Gastroesophageal sphincter (tissue), 3 donors: ENCODE measurements around the gene CELF2.

Experiments
- EP300 ChIP-seq: sonication (generic); formaldehyde crosslinking; IDR thresholded peaks from one replicate; pipeline ENCODE4 v1.6.1; 2017; ENCODE audit warnings: antibody characterized with exemption, mild to moderate bottlenecking
- POLR2A ChIP-seq, 2 donors: fragments of 450-650 bp; IDR thresholded peaks; one replicate each; pipeline ENCODE4 v1.6.1; 2017; ENCODE audit warnings: antibody characterized with exemption in 2 of 2, mild to moderate bottlenecking in 2 of 2, moderate library complexity in 1 of 2
- POLR2AphosphoS5 ChIP-seq: sonication (generic); formaldehyde crosslinking; IDR thresholded peaks from one replicate; pipeline ENCODE4 v1.6.1; 2017; ENCODE audit warnings: antibody characterized with exemption
- TF ChIP-seq, protein P1 (sequence below), 4 experiments: fragments of 200-600 bp in 2 of 4; fragments of 450-650 bp in 2 of 4; sonication (generic) in 1 of 4; IDR thresholded peaks; one replicate each; pipeline ENCODE4 v1.5.1; 2017 to 2019; ENCODE audit warnings: antibody characterized with exemption in 4 of 4, mild to moderate bottlenecking in 2 of 4, moderate library complexity in 2 of 4

DNA sequence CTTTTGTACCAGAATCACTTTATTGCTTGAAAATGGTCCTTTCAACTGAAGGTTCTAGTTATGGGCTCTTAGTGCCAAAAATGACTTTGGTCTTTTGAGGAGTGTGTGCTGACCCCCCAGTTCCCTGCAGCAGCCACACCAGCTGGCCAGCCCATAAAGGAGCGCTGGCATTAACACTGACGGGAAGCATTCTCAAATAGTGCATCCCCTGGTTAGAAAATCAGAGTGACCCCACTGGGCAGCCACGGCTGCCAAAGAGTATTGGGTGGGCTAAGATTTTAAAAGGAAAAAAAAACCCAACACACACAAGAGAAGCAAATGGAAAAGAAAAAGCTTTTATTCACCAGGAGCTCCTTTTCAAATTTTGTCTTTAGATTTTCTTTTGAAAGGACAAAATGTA, 199.8 kb downstream of the CELF2 start:
- TF ChIP-seq POLR2A (IDR thresholded peaks at IDR 0.05) (no peak), EP300 (no peak), POLR2AphosphoS5 (no peak)
- TF ChIP-seq, protein P1, sequence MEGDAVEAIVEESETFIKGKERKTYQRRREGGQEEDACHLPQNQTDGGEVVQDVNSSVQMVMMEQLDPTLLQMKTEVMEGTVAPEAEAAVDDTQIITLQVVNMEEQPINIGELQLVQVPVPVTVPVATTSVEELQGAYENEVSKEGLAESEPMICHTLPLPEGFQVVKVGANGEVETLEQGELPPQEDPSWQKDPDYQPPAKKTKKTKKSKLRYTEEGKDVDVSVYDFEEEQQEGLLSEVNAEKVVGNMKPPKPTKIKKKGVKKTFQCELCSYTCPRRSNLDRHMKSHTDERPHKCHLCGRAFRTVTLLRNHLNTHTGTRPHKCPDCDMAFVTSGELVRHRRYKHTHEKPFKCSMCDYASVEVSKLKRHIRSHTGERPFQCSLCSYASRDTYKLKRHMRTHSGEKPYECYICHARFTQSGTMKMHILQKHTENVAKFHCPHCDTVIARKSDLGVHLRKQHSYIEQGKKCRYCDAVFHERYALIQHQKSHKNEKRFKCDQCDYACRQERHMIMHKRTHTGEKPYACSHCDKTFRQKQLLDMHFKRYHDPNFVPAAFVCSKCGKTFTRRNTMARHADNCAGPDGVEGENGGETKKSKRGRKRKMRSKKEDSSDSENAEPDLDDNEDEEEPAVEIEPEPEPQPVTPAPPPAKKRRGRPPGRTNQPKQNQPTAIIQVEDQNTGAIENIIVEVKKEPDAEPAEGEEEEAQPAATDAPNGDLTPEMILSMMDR (IDR thresholded peaks at IDR 0.05) = no peak
